ENCODE results near the gene GLTPD2. TPM values are rescaled to one million over a fixed set of nuclear protein-coding genes. Genes with fewer than 3 reads are reported as not detected.

GLTPD2 gene
- total RNA-seq, 1 experiment from 2014 or later: not detected

DNA sequence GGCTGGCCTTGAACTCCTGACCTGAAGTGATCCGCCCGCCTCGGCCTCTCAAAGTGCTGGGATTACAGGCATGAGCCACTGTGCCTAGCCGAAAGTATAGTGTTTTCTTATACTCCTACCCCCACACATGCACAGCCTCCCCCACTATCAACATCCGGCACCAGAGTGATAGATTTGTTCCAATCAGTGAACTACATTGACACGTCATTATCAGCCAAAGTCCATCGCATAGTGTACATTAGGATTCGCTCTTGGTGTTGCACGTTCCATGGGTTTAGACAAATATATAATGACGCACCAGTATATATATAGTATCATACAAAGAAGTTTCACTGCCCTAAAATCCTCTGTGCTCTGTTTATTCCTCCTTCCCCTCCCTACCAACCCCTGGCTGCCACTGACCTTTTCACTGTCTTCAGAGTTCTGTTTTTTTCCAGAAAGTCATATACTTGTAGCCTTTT is 29.0 kb upstream of the GLTPD2 start:
- H4K20me1 ChIP-seq (ENCODE audit: insufficient read depth): no peaks in the 10 kb centered on the region
- no TSS peak for BruUV-seq (replicated peaks)
- ChIA-PET RAD21 (ENCODE audit: low non-redundant PET in 1 of 2, low total read pairs in 2 of 2, uncharacterized antibody in 2 of 2, unreplicated experiment in 2 of 2) (no interaction called here), CTCF (no interaction called here), POLR2A (no interaction called here)
- intact Hi-C loops (cut with micrococcal nuclease): no loop called here
- H3K9me2 ChIP-seq (ENCODE audit: insufficient read depth): no peaks in the 10 kb centered on the region
- no peak overlapping the region for H3K4me3 ChIP-seq (replicated peaks in 1 of 2; ENCODE audit: low read depth in 1 of 2, low read length in 2 of 2)
- H3K36me3 ChIP-seq (ENCODE audit: control insufficient read depth in 1 of 2, insufficient read depth in 2 of 2, low read length in 2 of 2): no peaks in the 10 kb centered on the region
- TF ChIP-seq SIN3A (IDR thresholded peaks at IDR 0.05; ENCODE audit: low read depth) (no peak), FOSL1 (IDR thresholded peaks at IDR 0.05; ENCODE audit: low read depth) (no peak), SRF (IDR thresholded peaks at IDR 0.05; ENCODE audit: low read depth) (no peak)
- DNase-seq (ENCODE audit: low read depth, low spot score) (no peak), ATAC-seq (no peak)
- H3K9ac ChIP-seq (ENCODE audit: low read length): no peak overlapping the region
- no peak overlapping the region for H3K27ac ChIP-seq (ENCODE audit: low read depth, low read length)
- no peaks in the 10 kb centered on the region for H3K4me1 ChIP-seq (ENCODE audit: control insufficient read depth in 1 of 2, insufficient read depth in 2 of 2, low read length in 2 of 2)
- no peak overlapping the region for H3K4me2 ChIP-seq (ENCODE audit: low read length)
- no peaks in the 10 kb centered on the region for H3K79me2 ChIP-seq (ENCODE audit: insufficient read depth, low read length)
- no peaks in the 10 kb centered on the region for H3K9me3 ChIP-seq (ENCODE audit: control insufficient read depth in 1 of 2, insufficient read depth in 1 of 2, low read depth in 1 of 2, low read length in 2 of 2)
- H2AFZ ChIP-seq (ENCODE audit: low read depth, low read length, poor library complexity, severe bottlenecking): no peak overlapping the region
- H3K27me3 ChIP-seq (ENCODE audit: insufficient read depth, low read length): no peaks in the 10 kb centered on the region

DNA sequence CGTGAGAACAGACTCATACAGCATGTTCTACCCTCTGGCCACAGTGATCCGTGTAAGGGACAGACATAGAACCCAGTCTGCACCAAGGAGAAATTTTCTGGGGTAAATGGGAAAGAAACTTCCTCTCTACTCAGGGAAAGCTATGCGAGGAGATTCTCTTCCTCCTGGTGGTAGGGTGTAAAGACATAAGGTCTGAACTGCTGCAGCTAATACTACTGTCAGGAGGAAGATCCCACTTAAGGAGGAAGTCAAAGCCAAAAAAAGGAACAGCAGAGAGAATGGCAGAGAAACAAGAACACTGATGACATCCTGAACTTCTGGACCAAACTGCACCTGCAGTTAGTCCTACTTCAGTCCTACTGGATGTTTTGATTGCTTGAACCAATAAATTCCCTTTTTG is 24.2 kb upstream of the GLTPD2 start:
- Histone ChIP-seq H3K4me1 (ENCODE audit: control insufficient read depth in 1 of 2, insufficient read depth in 2 of 2, low read length in 2 of 2) (peaks cover 0 to 4% of the 10 kb centered on the region in 2 experiments; a peak in 2 of 4 replicates), H3K27me3 (ENCODE audit: insufficient read depth, low read length) (no peaks in the 10 kb centered on the region), H3K4me2 (ENCODE audit: low read length) (no peak overlapping the region), H3K9me2 (ENCODE audit: insufficient read depth) (no peaks in the 10 kb centered on the region), H2AFZ (ENCODE audit: low read depth, low read length, poor library complexity, severe bottlenecking) (no peak overlapping the region), H4K20me1 (ENCODE audit: insufficient read depth) (no peaks in the 10 kb centered on the region), H3K36me3 (ENCODE audit: control insufficient read depth in 1 of 2, insufficient read depth in 2 of 2, low read length in 2 of 2) (no peaks in the 10 kb centered on the region), H3K79me2 (ENCODE audit: insufficient read depth, low read length) (no peaks in the 10 kb centered on the region), H3K27ac (ENCODE audit: low read depth, low read length) (no peak overlapping the region), H3K4me3 (replicated peaks in 1 of 2; ENCODE audit: low read depth in 1 of 2, low read length in 2 of 2) (no peak overlapping the region), H3K9me3 (ENCODE audit: control insufficient read depth in 1 of 2, insufficient read depth in 1 of 2, low read depth in 1 of 2, low read length in 2 of 2) (no peaks in the 10 kb centered on the region), H3K9ac (ENCODE audit: low read length) (no peak overlapping the region)
- DNase-seq (ENCODE audit: low read depth, low spot score) (no peak), ATAC-seq (no peak)
- no peak for TF ChIP-seq CTCF (IDR thresholded peaks at IDR 0.05 in 2 of 3, conservative IDR thresholded peaks at IDR 0.05 in 1 of 3; ENCODE audit: borderline replicate concordance in 1 of 3, insufficient read depth in 1 of 3, low read depth in 2 of 3, low read length in 2 of 3)
- TF ChIP-seq RAD21 (IDR thresholded peaks at IDR 0.05; ENCODE audit: low read depth): no peak
- TF ChIP-seq POLR2AphosphoS5 (IDR thresholded peaks at IDR 0.05; ENCODE audit: low read depth, low read length): no peak
- no peak for TF ChIP-seq SRF (IDR thresholded peaks at IDR 0.05; ENCODE audit: low read depth)
- TF ChIP-seq ELF1 (IDR thresholded peaks at IDR 0.05; ENCODE audit: borderline replicate concordance, low read depth): no peak
- no TSS peak for BruUV-seq (replicated peaks)
- intact Hi-C loops (cut with micrococcal nuclease): no loop called here
- RAD21 ChIA-PET (ENCODE audit: low non-redundant PET in 1 of 2, low total read pairs in 2 of 2, uncharacterized antibody in 2 of 2, unreplicated experiment in 2 of 2): no interaction called here
- POLR2A ChIA-PET: no interaction called here
- CTCF ChIA-PET: no interaction called here

Measured in HCT116 (cell line).